ENCODE data around the gene TCF4. TPM values are rescaled to one million over a fixed set of nuclear protein-coding genes. Genes with fewer than 3 reads are reported as not detected.
A peak's percentile ranks its signal among the peaks of the same experiment; 100 is the strongest.

Gene TCF4
- total RNA-seq, 1 donor from 2014 or later: 77.3 TPM

DNA sequence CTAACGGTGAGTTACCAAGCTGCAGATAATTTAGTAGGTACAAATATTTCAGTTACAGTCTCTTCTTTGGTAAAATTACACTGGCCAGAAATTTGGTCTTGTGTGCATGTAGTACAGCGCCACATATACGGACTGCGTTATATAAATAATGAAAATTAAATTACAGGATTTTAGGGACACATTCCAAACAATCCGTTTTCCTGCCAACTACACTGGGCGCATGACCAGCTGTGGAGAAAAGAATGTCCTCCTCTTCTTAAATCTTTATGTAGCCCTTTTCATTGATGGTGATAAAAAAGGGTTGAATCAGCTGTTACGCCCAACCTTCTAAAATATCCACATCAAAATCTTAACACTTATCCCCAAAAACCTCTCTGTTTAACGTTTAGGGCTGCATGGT, 37.5 kb downstream of the TCF4 start:
- peaks cover 5% of the 10 kb centered on the region for H3K36me3 Mint-ChIP-seq (ENCODE audit: unreplicated experiment)
- H3K9me3 Mint-ChIP-seq (ENCODE audit: unreplicated experiment): no peaks in the 10 kb centered on the region
- no peak for DNase-seq (ENCODE audit: extremely low spot score, unreplicated experiment)
- no peaks in the 10 kb centered on the region for H3K27me3 Mint-ChIP-seq (ENCODE audit: unreplicated experiment)
- TF ChIP-seq, protein P1, sequence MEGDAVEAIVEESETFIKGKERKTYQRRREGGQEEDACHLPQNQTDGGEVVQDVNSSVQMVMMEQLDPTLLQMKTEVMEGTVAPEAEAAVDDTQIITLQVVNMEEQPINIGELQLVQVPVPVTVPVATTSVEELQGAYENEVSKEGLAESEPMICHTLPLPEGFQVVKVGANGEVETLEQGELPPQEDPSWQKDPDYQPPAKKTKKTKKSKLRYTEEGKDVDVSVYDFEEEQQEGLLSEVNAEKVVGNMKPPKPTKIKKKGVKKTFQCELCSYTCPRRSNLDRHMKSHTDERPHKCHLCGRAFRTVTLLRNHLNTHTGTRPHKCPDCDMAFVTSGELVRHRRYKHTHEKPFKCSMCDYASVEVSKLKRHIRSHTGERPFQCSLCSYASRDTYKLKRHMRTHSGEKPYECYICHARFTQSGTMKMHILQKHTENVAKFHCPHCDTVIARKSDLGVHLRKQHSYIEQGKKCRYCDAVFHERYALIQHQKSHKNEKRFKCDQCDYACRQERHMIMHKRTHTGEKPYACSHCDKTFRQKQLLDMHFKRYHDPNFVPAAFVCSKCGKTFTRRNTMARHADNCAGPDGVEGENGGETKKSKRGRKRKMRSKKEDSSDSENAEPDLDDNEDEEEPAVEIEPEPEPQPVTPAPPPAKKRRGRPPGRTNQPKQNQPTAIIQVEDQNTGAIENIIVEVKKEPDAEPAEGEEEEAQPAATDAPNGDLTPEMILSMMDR (IDR thresholded peaks at IDR 0.05): no peak
- H3K27ac Mint-ChIP-seq (ENCODE audit: unreplicated experiment): no peak overlapping the region
- peaks cover 18% of the 10 kb centered on the region for H3K4me1 Mint-ChIP-seq (ENCODE audit: unreplicated experiment)
- no peak overlapping the region for H3K4me3 Mint-ChIP-seq (ENCODE audit: unreplicated experiment)

DNA sequence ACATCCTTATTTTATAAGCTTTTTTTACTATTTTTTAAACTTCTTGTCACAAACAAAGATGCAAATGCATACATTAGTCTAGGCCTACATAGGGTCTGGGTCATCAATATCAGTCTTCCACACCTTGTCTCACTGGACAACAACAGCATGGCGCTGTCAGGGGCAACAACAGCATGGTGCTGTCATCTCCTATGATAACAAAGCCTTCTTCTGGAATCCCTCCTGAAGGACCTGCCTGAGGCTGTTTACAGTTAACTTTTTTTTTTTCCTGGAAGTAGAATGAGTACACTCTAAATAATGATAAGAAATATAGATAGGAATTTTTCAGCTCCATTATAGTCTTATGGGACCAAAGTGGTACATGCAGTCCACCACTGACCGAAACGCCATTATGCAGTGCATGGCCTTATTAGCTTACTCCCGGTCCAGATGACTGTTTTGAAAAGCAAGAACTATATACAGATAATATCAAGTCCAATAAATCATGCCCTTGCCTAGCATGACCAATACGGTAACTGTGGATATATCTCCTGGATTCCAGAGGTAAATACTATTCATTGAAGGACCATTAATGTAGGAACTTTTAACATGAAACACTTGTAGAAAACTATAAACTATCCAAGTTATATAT, 38.4 kb downstream of the TCF4 start:
- TF ChIP-seq, protein P1 (IDR thresholded peaks at IDR 0.05): no peak
- H3K27ac Mint-ChIP-seq (ENCODE audit: unreplicated experiment): no peak overlapping the region
- peaks cover 18% of the 10 kb centered on the region for H3K4me1 Mint-ChIP-seq (ENCODE audit: unreplicated experiment)
- no peaks in the 10 kb centered on the region for H3K9me3 Mint-ChIP-seq (ENCODE audit: unreplicated experiment)
- H3K27me3 Mint-ChIP-seq (ENCODE audit: unreplicated experiment): no peaks in the 10 kb centered on the region
- no peak for DNase-seq (ENCODE audit: extremely low spot score, unreplicated experiment)
- H3K36me3 Mint-ChIP-seq (ENCODE audit: unreplicated experiment): peaks cover 6% of the 10 kb centered on the region
- H3K4me3 Mint-ChIP-seq (ENCODE audit: unreplicated experiment): no peak overlapping the region

DNA sequence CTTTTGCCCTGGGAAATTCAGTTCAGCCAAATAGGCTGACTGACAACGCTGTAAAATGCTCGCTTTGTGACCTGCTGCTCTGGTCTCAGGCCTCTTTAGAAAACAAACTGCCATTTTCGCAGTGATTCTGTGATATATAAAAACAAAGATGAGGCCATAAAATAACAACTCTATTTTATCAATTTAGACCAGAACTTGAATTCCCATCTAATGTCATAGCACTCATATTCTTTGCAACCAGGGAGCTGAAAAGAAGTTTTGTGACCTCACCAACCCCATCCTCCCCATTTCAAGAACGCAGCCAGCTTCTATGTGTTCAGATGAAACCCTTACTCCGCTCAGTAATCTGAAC, 40.3 kb downstream of the TCF4 start:
- TF ChIP-seq, protein P1 (IDR thresholded peaks at IDR 0.05): no peak
- no peak overlapping the region for H3K4me3 Mint-ChIP-seq (ENCODE audit: unreplicated experiment)
- no peak for DNase-seq (ENCODE audit: extremely low spot score, unreplicated experiment)
- no peaks in the 10 kb centered on the region for H3K27me3 Mint-ChIP-seq (ENCODE audit: unreplicated experiment)
- H3K27ac Mint-ChIP-seq (ENCODE audit: unreplicated experiment): peak overlapping the region; percentile 66
- H3K36me3 Mint-ChIP-seq (ENCODE audit: unreplicated experiment): peaks cover 7% of the 10 kb centered on the region
- H3K9me3 Mint-ChIP-seq (ENCODE audit: unreplicated experiment): no peaks in the 10 kb centered on the region
- H3K4me1 Mint-ChIP-seq (ENCODE audit: unreplicated experiment): peaks cover 18% of the 10 kb centered on the region

DNA sequence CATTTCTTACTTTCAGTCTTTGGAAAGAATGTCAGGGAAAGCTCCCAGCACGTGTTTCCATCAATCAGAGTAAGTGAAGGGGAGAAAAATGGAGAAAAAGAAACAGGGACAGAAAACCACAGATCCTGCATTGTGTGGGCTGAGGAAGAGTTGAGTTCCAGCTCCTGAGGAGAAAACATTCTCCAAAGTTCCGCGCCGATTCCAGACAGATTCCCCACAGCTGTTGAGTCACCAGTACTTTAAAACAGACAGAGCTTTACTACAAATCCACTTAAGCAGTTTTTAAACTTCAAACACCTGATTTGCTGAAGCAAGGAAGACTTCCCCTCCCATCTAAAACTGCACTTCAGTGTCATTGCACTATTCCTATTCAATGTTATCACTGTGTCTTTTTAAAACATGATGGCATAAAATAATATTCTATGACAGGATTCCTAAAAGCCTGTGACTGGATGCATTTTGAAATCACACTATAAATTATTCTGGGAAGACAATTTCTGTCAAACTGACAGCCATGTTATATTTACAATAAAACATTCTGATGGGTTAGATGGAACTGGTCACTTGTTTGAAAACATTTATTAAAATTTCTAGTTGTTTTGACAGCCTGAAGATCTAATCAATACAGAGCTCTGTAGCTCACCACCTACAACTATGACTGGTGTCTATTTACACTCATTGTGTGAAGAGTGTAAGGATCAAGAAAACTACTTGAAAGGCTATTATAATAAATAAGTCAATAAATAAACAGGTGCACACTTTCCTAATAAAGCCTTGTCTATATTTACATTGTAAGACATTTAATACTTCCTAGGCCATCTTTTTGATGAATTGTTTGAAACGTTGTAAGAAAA, 40.9 kb downstream of the TCF4 start:
- H3K36me3 Mint-ChIP-seq (ENCODE audit: unreplicated experiment): peaks cover 7% of the 10 kb centered on the region
- H3K27ac Mint-ChIP-seq (ENCODE audit: unreplicated experiment): peak overlapping the region; percentile 79
- TF ChIP-seq, protein P1 (IDR thresholded peaks at IDR 0.05): no peak
- no peaks in the 10 kb centered on the region for H3K27me3 Mint-ChIP-seq (ENCODE audit: unreplicated experiment)
- DNase-seq (ENCODE audit: extremely low spot score, unreplicated experiment): no peak
- peak overlapping the region; percentile 63 for H3K4me3 Mint-ChIP-seq (ENCODE audit: unreplicated experiment)
- H3K4me1 Mint-ChIP-seq (ENCODE audit: unreplicated experiment): peaks cover 18% of the 10 kb centered on the region
- H3K9me3 Mint-ChIP-seq (ENCODE audit: unreplicated experiment): no peaks in the 10 kb centered on the region

DNA sequence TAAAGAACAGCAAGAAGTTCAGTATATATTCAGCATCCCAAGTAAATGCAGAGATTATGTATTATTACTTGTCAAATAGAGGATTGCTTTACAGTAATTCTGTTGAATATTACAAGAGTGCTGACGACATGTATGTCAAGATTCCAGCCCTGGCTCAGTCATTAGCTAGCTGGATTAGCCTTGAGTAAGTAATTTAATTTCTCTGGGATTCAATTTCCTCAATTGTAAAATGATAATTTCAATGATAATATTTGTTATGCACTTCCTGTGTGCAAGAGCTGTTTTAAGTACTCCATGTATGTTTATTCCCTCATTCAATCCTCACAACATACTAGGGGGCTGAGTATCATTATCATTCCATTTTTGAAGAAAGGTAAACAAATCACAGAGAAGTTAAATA, 44.0 kb downstream of the TCF4 start:
- Mint-ChIP-seq H3K36me3 (ENCODE audit: unreplicated experiment) (peaks cover 1% of the 10 kb centered on the region), H3K27ac (ENCODE audit: unreplicated experiment) (no peak overlapping the region), H3K4me3 (ENCODE audit: unreplicated experiment) (no peak overlapping the region), H3K4me1 (ENCODE audit: unreplicated experiment) (peaks cover 18% of the 10 kb centered on the region), H3K9me3 (ENCODE audit: unreplicated experiment) (peaks cover 7% of the 10 kb centered on the region), H3K27me3 (ENCODE audit: unreplicated experiment) (no peaks in the 10 kb centered on the region)
- TF ChIP-seq, protein P1 (IDR thresholded peaks at IDR 0.05): no peak
- no peak for DNase-seq (ENCODE audit: extremely low spot score, unreplicated experiment)

Measured in osteocyte (in vitro differentiated cells).